Measurements from ENCODE around the gene ZBTB20. TPM values are rescaled to one million over a fixed set of nuclear protein-coding genes. Genes with fewer than 3 reads are reported as not detected.

ZBTB20 gene
- total RNA-seq, 2 experiments from 2014 or later, result 5.1 to 5.3 TPM

DNA sequence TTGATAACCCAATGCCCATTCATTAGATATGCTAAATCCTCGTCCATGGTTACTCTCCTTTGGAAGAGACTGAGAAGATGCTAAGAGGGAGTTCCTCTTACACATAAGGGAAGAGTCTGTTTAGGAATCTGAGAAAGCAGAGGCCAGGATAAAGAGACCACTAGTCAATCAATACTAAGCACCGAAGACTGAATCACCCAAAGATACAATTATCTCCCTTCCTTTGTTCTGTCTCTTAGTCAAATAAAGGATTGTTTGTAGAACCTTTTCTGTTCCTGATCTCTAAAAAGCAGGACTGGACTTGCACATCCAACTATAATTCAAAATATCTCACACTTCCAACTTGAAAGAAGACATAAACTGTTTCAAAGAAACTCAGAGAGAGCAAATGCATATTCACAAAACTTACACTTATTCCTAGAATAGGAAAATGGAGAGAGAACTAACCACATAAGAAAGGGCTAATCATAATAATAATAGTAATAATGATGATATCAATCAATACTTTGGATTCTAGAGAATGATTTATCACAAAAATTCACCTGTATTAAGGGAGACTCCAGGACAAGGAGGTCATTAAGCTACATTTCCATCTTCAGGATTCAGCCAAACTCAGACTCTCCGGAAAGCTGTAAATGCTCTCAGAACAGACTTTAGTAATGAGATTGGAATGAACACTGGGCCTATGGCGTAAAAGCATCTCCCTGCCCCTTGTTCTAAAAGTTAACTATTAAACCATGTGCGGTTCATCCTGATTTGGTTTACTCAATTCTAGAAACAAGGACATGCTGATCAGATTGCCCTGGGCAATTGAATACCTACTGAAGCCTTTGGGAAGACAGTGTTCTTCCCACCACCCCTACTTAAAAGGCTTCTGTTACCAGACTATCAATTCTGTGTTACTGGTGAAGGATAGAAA is 401.5 kb downstream of the ZBTB20 start:
- POLR2A ChIA-PET, result no interaction called here
- TF ChIP-seq, protein P1, sequence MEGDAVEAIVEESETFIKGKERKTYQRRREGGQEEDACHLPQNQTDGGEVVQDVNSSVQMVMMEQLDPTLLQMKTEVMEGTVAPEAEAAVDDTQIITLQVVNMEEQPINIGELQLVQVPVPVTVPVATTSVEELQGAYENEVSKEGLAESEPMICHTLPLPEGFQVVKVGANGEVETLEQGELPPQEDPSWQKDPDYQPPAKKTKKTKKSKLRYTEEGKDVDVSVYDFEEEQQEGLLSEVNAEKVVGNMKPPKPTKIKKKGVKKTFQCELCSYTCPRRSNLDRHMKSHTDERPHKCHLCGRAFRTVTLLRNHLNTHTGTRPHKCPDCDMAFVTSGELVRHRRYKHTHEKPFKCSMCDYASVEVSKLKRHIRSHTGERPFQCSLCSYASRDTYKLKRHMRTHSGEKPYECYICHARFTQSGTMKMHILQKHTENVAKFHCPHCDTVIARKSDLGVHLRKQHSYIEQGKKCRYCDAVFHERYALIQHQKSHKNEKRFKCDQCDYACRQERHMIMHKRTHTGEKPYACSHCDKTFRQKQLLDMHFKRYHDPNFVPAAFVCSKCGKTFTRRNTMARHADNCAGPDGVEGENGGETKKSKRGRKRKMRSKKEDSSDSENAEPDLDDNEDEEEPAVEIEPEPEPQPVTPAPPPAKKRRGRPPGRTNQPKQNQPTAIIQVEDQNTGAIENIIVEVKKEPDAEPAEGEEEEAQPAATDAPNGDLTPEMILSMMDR (IDR thresholded peaks at IDR 0.05), result no peak
- DNase-seq (no peak), ATAC-seq (no peak)
- Mint-ChIP-seq H3K27ac (no peak overlapping the region), H3K27me3 (no peaks in the 10 kb centered on the region), H3K36me3 (ENCODE audit: low read depth) (peaks cover 5% of the 10 kb centered on the region), H3K9me3 (no peaks in the 10 kb centered on the region), H3K4me1 (ENCODE audit: low read depth) (peaks cover 20% of the 10 kb centered on the region), H3K4me3 (no peak overlapping the region)
- CTCF ChIA-PET, result no interaction called here
- intact Hi-C loops (cut with micrococcal nuclease), result no loop called here

DNA sequence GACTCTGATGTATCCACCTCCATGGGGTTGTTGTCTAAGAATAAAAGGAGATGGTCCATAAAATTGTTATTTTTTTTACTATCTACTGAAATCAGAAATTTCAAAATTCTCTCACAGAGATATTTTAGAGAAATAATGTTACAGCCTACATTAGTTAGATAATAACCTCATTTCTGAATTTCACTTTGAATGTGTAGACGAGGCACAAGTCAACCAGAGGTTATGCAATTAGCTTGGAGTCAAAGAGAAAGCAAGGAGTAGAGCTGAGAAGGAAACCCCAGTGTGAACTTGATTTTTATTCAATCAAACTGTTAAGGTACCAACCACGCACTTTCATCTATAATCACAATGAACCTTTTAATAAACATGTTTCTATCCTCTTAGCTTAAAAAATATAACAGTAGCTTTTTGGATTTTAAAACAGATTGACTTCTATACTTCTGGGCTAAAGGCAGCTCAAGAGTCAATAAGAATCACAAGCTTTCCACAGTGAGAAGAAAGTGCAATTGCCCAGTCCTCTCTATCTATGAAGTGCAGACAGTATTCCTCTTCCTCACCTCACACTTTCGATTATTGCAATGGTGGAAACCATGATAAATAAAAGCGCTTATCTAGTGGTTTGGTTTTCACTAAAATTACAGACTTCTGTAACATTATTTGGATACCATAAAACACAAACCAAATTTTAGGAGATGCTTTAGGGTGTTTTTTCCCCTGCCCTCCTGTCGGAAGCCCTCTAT is 403.2 kb downstream of the ZBTB20 start:
- Mint-ChIP-seq H3K36me3 (ENCODE audit: low read depth) (peaks cover 5% of the 10 kb centered on the region), H3K4me1 (ENCODE audit: low read depth) (peaks cover 20% of the 10 kb centered on the region), H3K27ac (no peak overlapping the region), H3K27me3 (no peaks in the 10 kb centered on the region), H3K4me3 (no peak overlapping the region), H3K9me3 (no peaks in the 10 kb centered on the region)
- ChIA-PET POLR2A (no interaction called here), CTCF (no interaction called here)
- intact Hi-C loops (cut with micrococcal nuclease), result no loop called here
- no peak for DNase-seq
- TF ChIP-seq, protein P1 (IDR thresholded peaks at IDR 0.05), result no peak
- no peak for ATAC-seq

DNA sequence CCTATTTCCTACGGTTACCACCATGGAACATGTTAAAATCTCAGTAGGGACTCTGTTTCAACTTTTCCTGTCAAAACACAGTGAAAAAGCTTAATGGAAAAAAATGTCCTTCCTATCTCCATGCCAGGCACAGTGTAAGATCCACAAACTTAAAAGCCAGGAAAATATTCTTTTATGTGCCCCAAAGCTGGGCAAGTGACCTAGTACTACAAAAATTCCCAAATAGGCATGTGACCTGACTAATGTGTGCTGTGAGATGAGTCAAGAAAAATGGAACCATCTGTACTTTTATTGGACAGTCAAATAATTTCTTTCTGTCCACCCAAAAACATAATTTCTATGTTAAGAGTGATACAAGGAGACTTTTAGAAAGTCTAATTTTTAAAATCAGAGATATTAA is 406.0 kb downstream of the ZBTB20 start:
- TF ChIP-seq, protein P1 (IDR thresholded peaks at IDR 0.05), result no peak
- no peaks in the 10 kb centered on the region for H3K9me3 Mint-ChIP-seq
- DNase-seq (no peak), ATAC-seq (no peak)
- intact Hi-C loops (cut with micrococcal nuclease), result no loop called here
- peaks cover 4% of the 10 kb centered on the region for H3K36me3 Mint-ChIP-seq (ENCODE audit: low read depth)
- H3K4me3 Mint-ChIP-seq, result no peak overlapping the region
- no peaks in the 10 kb centered on the region for H3K27me3 Mint-ChIP-seq
- H3K4me1 Mint-ChIP-seq (ENCODE audit: low read depth), result peaks cover 4% of the 10 kb centered on the region
- H3K27ac Mint-ChIP-seq, result no peak overlapping the region
- ChIA-PET CTCF (no interaction called here), POLR2A (no interaction called here)

DNA sequence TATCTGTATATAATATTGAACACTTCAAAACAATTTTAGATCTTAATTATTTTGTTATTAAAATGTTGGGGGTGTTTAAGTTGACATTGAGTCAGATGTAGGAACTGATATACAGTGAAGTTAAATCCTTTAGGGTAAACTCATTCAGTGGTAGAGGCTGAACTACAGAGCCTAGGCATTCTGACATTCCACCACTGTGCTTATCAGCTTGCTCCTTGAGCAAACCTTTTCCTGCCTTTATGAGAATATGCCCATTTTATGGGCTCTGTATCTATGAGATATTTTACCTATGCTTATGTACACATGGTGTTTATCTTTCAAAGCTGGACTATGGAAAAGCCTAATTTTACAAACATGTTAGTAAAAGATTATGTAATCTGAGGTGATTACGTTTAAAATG is 407.5 kb downstream of the ZBTB20 start:
- CTCF ChIA-PET, result no interaction called here
- TF ChIP-seq, protein P1 (IDR thresholded peaks at IDR 0.05), result no peak
- ATAC-seq (no peak), DNase-seq (no peak)
- H3K36me3 Mint-ChIP-seq (ENCODE audit: low read depth), result peaks cover 4% of the 10 kb centered on the region
- peaks cover 2% of the 10 kb centered on the region for H3K4me1 Mint-ChIP-seq (ENCODE audit: low read depth)
- no peak overlapping the region for H3K27ac Mint-ChIP-seq
- no peak overlapping the region for H3K4me3 Mint-ChIP-seq
- H3K9me3 Mint-ChIP-seq, result no peaks in the 10 kb centered on the region
- intact Hi-C loops (cut with micrococcal nuclease), result no loop called here
- no peaks in the 10 kb centered on the region for H3K27me3 Mint-ChIP-seq
- POLR2A ChIA-PET, result no interaction called here

DNA sequence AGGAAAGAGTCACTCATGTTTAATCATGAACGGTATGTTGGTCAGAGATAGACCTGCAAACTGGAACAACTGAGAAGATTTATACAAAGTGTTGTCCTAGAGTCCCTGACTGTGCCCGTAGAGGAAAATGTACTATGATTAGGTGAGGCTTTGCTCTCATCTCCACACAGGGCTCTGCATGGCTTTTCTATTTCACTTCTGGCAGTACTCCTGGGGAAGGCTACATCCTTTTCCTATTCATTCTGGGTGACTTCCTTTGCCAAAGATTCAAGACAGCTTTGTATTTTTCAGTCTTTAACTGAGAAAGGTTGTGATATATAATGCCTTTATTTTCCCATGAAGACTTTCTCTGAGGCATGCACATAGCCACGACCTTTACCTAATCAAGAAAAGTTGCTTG is 414.7 kb downstream of the ZBTB20 start:
- no peak for DNase-seq
- ChIA-PET POLR2A (no interaction called here), CTCF (no interaction called here)
- H3K27me3 Mint-ChIP-seq, result no peaks in the 10 kb centered on the region
- H3K9me3 Mint-ChIP-seq, result no peaks in the 10 kb centered on the region
- no peaks in the 10 kb centered on the region for H3K36me3 Mint-ChIP-seq (ENCODE audit: low read depth)
- H3K4me1 Mint-ChIP-seq (ENCODE audit: low read depth), result peaks cover 3% of the 10 kb centered on the region
- ATAC-seq, result no peak
- no peak overlapping the region for H3K27ac Mint-ChIP-seq
- TF ChIP-seq, protein P1 (IDR thresholded peaks at IDR 0.05), result no peak
- intact Hi-C loops (cut with micrococcal nuclease), result no loop called here
- H3K4me3 Mint-ChIP-seq, result no peak overlapping the region

All from activated CD8-positive, alpha-beta T cell treated with anti-CD3 and anti-CD28 coated beads for 36 hours (primary cell).